Endodermal cell (in vitro differentiated cells): ENCODE results near the gene PBX4. TPM values are rescaled to one million over a fixed set of nuclear protein-coding genes. Genes with fewer than 3 reads are reported as not detected.

Experiments used
- DNase-seq: peaks from one replicate; pipeline ENCODE4 v3.0.0-alpha.2; 2017
- H3K27ac ChIP-seq: 2 replicates; pipeline ENCODE4 v1.5.1; 2013; ENCODE audit warnings: mild to moderate bottlenecking, low read depth, low read length, moderate library complexity
- H3K27me3 ChIP-seq: 2 replicates; pipeline ENCODE4 v1.6.1; 2013; ENCODE audit warnings: mild to moderate bottlenecking, low read length, moderate library complexity; ENCODE audit not compliant: insufficient read depth, control insufficient read depth, poor library complexity, severe bottlenecking
- H3K36me3 ChIP-seq: 2 replicates; pipeline ENCODE4 v1.7.0; 2013; ENCODE audit warnings: mild to moderate bottlenecking, low read length, moderate library complexity; ENCODE audit not compliant: control insufficient read depth, insufficient read depth
- H3K4me1 ChIP-seq: one replicate; pipeline ENCODE4 v1.7.0; 2013; ENCODE audit warnings: low read length; ENCODE audit not compliant: control insufficient read depth, insufficient read depth
- H3K4me3 ChIP-seq: 2 replicates; pipeline ENCODE4 v1.5.1; 2013; ENCODE audit warnings: mild to moderate bottlenecking, low read length, moderate library complexity
- H3K9ac ChIP-seq: 2 replicates; pipeline ENCODE4 v1.6.1; 2013; ENCODE audit warnings: mild to moderate bottlenecking, low read length, moderate library complexity; ENCODE audit not compliant: poor library complexity, severe bottlenecking; ENCODE audit errors: extremely low read depth
- H3K9me3 ChIP-seq: 2 replicates; pipeline ENCODE4 v1.6.1; 2013; ENCODE audit warnings: mild to moderate bottlenecking, low read length, moderate library complexity; ENCODE audit not compliant: control insufficient read depth
- H3K27ac Mint-ChIP-seq: 2 replicates; pipeline ENCODE4 v1.8.0; 2020; ENCODE audit warnings: mixed read lengths
- H3K27me3 Mint-ChIP-seq: 2 replicates; pipeline ENCODE4 v1.8.0; 2021; ENCODE audit warnings: mild to moderate bottlenecking, mixed read lengths; ENCODE audit not compliant: insufficient read depth
- H3K36me3 Mint-ChIP-seq: 2 replicates; pipeline ENCODE4 v1.8.0; 2020; ENCODE audit warnings: low read depth, mixed read lengths
- H3K4me1 Mint-ChIP-seq: 2 replicates; pipeline ENCODE4 v1.8.0; 2020; ENCODE audit warnings: mixed read lengths
- H3K4me3 Mint-ChIP-seq: 2 replicates; pipeline ENCODE4 v1.8.0; 2020; ENCODE audit warnings: mild to moderate bottlenecking, moderate library complexity, mixed read lengths
- H3K9me3 Mint-ChIP-seq: 2 replicates; pipeline ENCODE4 v1.8.0; 2020; ENCODE audit warnings: mild to moderate bottlenecking, mixed read lengths
- CTCF ChIP-seq: fragments of 200-600 bp; sonication (generic); conservative IDR thresholded peaks from 2 replicates; pipeline ENCODE4 v1.5.0; 2021; ENCODE audit warnings: antibody characterized with exemption, mild to moderate bottlenecking
- WGBS, 2 experiments: methylation state at CpG; one replicate each; pipeline versions ENCODE4 v1.1.5 to v1.1.7; 2013; ENCODE audit warnings: missing lambda C conversion rate in 2 of 2, mixed read lengths in 1 of 2; ENCODE audit not compliant: insufficient coverage in 1 of 2, insufficient read length in 1 of 2; 5-methylcytosine and 5-hydroxymethylcytosine counted together
- total RNA-seq, 2 donors: library from RNA; stranded (reverse); fragmentation: NEBNext Ultra II Directional in 1 of 2; extraction: Animal tissue kit (Norgen Biotek cat#: 25700) in 1 of 2; gene quantifications; 2 replicates in 1 of 2; 3 replicates in 1 of 2; pipeline ENCODE4 v1.2.1, GENCODE V29; 2021

Gene PBX4
- total RNA-seq, 2 donors from 2014 or later = 4.1 to 8.6 TPM

GRCh38 chr19:19661141-19661674, 42.7 kb upstream of the PBX4 start:
- TF ChIP-seq CTCF = no peak
- H3K27ac Mint-ChIP-seq = peak overlapping the region; percentile 74
- H3K9me3 Mint-ChIP-seq = peaks cover 2% of the 10 kb centered on the region
- H3K27me3 Mint-ChIP-seq = no peaks in the 10 kb centered on the region
- H3K36me3 Mint-ChIP-seq = peaks cover 39% of the 10 kb centered on the region
- Histone ChIP-seq H3K27me3 (no peaks in the 10 kb centered on the region), H3K36me3 (peaks cover 37% of the 10 kb centered on the region), H3K4me3 (peak overlapping the region; percentile 77), H3K9ac (no peak overlapping the region), H3K27ac (no peak overlapping the region), H3K9me3 (no peaks in the 10 kb centered on the region), H3K4me1 (no peaks in the 10 kb centered on the region)
- peak overlapping the region; percentile 87 for H3K4me3 Mint-ChIP-seq
- H3K4me1 Mint-ChIP-seq = peaks cover 18% of the 10 kb centered on the region
- DNase-seq = no peak
- WGBS, 2 experiments = 92 to 94% methylated on average over 10 of the region's 10 CpGs

DNA sequence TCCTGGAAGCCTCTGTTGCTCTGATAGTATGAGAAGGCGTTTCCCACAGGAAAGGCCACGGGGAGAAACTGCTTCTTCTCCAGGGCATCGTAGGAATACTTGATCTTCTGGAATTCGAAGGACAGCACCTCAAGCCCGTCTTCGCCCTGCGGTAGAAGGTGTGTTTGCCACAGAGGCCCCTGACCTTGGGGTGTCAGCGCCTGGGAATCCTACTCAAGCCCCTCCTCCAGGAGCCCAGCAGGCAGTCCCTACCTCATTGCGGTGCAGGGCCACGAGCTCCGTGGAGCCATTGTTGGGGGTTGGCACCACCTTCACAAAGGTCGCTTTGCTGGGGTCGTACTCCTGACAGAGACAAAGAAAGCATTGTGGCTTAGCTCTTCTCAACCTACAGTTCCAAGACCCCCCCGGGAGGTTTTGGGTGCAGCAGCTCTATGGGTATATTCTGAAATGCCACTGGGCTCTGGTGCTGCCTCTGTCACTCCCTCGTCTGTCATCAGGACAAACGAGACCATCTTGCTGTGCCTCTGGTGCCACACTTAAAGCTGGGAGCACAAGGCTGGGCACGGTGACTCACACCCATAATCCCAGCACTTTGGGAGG, 41.3 kb upstream of the PBX4 start:
- 94 to 95% methylated on average over 17 of the region's 17 CpGs for WGBS, 2 experiments

GRCh38 chr19:19657397-19657783, 38.9 kb upstream of the PBX4 start:
- Histone ChIP-seq H3K27ac (no peak overlapping the region), H3K36me3 (peaks cover 67% of the 10 kb centered on the region), H3K4me3 (no peak overlapping the region), H3K27me3 (no peaks in the 10 kb centered on the region), H3K9me3 (no peaks in the 10 kb centered on the region), H3K4me1 (no peaks in the 10 kb centered on the region), H3K9ac (no peak overlapping the region)
- Mint-ChIP-seq H3K4me1 (peaks cover 13% of the 10 kb centered on the region), H3K36me3 (peaks cover 63% of the 10 kb centered on the region), H3K27ac (no peak overlapping the region), H3K9me3 (no peaks in the 10 kb centered on the region), H3K27me3 (no peaks in the 10 kb centered on the region), H3K4me3 (no peak overlapping the region)
- TF ChIP-seq CTCF = no peak
- 93 to 99% methylated on average over 10 of the region's 10 CpGs for WGBS, 2 experiments
- no peak for DNase-seq

More for the DNA sequence above, 41.3 kb upstream of the PBX4 start:
- Histone ChIP-seq H3K27ac (no peak overlapping the region), H3K4me3 (no peak overlapping the region), H3K4me1 (no peaks in the 10 kb centered on the region), H3K27me3 (no peaks in the 10 kb centered on the region), H3K9ac (no peak overlapping the region), H3K36me3 (peaks cover 44% of the 10 kb centered on the region), H3K9me3 (no peaks in the 10 kb centered on the region)
- no peak overlapping the region for H3K4me3 Mint-ChIP-seq
- DNase-seq = peak; percentile 26
- TF ChIP-seq CTCF = no peak
- H3K36me3 Mint-ChIP-seq = peaks cover 50% of the 10 kb centered on the region
- peaks cover 2% of the 10 kb centered on the region for H3K9me3 Mint-ChIP-seq
- no peak overlapping the region for H3K27ac Mint-ChIP-seq
- no peaks in the 10 kb centered on the region for H3K27me3 Mint-ChIP-seq
- H3K4me1 Mint-ChIP-seq = peaks cover 18% of the 10 kb centered on the region
